HG03342 (cell line): Measurements from ENCODE around the gene TSPAN17.

Experiments used
- ATAC-seq: cut with Tn5 transposase; IDR thresholded peaks from one replicate; pipeline ENCODE4 v1.9.1; 2021; ENCODE audit warnings: mild to moderate bottlenecking, moderate library complexity; ENCODE audit not compliant: unreplicated experiment

Gene TSPAN17

GRCh38 chr5:176658817-176659511 lies 11.7 kb downstream of the TSPAN17 start:
- peak; percentile 43 for ATAC-seq

GRCh38 chr5:176659512-176659839 lies 12.2 kb downstream of the TSPAN17 start:
- ATAC-seq: no peak

DNA sequence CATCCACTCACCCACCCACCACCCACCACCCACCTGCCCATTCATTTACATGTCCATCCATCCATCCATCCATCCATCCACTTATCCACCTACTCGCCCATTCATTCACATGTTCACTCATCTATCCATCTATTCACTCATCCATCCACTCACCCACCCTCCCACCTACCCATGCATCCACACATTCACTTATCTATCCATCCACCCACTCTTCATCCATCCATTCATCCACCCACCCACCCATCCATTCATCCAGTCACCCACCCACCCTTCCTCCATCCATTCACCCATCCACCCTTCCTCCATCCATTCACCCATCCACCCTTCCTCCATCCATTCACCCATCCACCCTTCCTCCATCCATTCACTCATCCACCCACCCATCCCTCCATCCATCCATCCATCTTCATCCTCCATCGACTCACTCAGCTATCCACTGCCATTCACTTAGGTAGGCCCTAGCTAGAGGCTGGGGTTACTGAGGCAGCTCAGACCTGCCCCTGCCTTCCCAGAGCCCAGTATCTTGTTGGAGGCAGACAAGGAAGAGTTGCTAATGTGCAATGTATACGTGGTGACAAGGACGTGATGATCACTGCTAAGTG lies 12.7 kb downstream of the TSPAN17 start:
- no peak for ATAC-seq

DNA sequence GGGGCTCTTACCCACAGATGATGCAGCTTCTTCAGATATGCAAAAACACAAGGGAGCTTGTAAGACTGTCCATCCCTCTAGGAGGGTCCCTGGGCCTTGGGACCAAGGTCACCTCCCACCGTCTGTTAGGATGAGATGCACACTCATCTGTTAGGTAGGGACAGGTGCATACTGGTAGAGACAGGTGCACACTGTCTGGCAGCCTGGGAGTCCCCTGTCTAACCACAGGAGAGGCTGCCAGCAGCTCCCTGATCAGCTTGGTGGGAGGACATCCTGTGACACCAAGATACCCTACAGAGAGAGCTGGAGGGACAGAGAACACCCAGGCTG lies 13.2 kb downstream of the TSPAN17 start:
- ATAC-seq: peak; percentile 26

DNA sequence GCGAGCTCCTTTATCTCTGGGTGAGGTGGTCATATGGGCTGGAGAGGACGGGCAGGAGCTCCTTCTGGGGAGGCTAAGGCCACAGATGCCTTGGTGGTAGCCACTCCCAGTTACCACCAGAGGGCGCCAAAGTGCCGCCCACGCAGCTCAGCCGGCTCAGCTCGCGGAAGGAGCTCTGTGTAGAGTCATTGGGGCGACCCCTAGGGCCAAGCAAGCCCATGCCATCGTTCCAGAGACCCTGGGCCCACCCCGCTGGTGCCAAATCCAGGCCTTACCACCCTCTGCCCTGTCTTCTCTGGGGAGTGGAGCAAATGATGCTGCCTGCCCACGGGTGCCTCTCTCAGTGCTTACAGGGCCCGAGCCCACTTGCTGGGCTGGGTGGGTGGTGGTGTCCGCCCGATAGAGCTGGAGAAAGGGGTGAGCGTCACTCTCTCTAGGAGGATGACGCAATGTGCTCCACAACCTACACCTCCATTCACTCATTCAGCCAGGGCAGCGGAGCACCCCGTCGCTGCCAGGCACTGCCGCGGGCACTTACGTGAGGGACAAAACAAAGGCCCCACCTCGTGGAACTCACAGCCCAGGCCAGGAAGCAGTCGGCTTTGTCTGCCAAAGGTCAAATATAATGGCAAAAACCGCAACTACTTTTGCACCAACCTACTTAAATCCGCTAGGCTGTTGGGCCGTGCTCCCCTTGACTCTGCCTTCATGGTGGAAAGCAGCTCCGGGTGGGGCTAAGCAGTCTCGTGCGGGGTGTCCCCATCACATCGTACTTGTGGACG lies 13.8 kb downstream of the TSPAN17 start:
- ATAC-seq: peak; percentile 72

DNA sequence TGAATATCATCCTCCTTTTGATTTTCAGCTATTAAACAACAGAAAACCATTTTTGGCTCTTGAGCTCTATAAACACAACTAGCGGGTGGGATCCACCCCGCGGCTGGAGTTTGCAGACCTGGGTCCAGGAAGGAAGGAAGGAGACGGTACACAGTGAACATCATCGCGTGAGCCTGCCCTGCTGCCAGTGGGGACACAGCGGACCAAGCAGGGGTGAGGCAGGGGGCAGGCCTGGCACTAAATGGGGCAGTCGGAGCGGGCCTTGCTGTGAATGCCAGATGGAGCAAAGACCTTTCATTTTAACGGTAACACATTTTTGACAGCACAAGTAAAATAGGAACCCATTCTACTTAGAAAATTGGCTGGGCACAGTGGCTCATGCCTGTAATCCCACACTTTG lies 14.4 kb downstream of the TSPAN17 start:
- ATAC-seq: no peak

DNA sequence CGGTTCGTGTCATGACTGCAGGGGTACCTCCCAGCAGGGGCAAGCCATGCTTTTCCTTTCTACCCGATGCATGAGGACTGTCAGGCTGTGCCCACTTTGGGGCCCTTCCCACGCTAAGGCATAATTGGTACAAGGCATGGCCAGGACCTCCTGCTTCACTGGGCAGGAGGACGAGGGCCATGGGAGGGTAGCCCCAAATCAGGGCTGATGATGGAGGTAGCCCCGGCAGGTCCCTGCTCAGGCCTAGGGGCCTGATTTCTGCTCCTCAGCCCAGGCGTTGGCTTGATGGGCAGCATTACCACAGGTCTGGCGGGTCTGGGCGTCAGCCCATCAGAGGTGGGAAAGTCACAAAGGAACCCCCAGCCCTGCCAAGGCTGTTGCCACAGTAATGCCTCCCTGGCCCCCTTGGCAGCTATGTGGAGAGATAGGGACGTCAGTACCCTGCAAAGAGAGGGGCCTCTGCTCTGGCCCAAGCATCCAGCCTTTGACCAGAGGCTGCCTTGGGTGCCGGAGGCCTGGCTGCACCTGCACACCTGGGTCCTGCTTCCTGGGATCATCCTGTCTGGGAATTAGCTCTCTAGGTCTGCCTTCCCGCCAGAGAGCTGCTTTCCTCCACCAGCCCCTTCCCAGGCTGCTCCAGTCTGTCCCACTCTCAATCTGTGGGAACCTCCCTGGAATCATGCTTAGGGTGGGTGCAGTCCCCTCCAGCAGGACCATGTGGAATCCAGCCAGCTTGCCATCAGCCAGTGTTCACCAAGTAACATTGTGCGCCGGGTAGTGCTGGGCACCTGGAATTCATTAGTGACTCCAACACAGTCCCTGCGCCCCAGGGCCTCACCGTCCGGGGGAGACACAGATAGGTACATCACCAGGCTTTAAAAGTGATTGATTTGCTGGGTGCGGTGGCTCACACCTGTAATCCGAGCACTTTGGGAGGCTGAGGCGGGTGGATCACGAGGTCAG lies 15.4 kb downstream of the TSPAN17 start:
- no peak for ATAC-seq

- no peak for ATAC-seq
These were observed 16.3 kb downstream of the TSPAN17 start for GRCh38 chr5:176663566-176663965.

DNA sequence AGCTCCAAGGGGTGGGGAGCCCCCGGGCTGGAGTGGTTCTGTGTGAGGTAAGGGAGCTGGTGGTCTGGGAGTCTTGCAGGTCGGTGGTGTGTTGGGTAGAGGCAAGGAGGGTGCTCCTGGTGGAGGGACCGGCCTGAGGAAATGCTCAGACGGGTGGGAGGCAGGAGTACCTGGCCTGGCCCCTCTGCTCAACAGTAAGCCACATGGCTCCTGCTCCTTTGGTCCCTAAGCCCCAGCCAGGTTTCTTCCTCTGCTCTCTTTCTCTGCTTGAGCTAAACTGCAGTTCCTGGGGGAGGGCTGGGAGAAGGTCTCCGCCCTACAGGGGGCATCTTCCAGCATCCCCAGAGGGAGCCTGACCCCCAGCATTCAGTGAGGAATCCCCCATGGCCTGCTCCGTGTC lies 17.2 kb downstream of the TSPAN17 start:
- no peak for ATAC-seq

DNA sequence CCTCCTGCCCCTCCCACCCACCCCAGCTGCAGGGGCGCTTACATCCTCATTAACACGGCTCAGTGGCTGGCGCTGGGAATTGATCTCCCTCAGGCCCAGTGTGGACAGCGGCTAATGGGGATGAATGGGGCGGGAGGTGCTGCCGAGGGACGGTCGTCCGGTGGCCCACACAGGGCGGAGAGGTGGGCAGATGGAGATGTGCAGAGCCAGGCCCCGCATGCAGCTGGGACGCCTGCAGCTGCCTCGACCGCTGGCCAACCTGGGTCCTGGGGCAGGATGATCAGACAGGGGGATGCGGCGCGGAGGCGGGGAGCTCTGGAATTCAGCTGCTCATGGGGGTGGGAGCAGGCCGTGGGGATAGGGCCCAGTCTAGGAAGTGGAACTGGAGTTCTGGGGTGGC lies 17.6 kb downstream of the TSPAN17 start:
- ATAC-seq: no peak

GRCh38 chr5:176665517-176665916 lies 18.2 kb downstream of the TSPAN17 start:
- no peak for ATAC-seq

DNA sequence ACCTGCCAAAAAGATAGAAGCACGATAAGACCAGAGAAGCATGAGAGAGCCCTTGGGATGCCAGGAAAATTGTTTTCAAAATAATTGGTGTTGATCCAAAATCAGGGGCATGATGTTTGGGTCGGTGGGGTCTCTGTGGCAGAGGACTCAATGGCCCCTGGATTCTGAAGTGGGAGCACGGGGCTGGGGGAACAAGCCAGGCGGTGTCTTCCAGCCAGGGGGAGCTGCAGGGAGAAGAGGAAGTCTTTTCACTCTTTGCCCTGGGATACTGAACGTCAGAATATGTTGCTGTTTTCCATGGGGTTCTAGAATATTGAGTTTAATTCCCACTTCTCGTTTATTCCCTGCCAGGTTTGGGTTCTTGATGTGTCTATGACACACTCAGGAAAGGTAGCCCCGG lies 20.4 kb downstream of the TSPAN17 start:
- no peak for ATAC-seq

DNA sequence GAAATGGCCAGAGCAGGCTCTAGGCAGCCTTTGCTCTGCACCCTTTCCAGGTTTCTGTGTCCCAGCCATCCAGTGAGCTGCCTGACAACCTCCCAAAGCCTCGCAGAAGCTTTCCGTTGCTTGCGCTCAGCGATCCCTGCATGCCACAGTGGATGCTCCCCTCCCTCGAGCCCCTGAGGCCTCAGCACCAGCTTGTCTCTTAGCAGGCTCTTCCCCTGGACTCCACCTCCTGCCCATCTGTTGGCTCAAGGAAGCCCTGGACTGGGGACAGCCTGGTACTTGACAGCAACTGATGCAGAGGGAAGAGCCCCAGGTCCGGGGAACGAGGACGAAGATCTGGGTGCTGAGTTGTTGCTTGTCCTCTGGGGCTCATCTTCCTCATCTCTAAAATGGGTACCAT lies 23.2 kb downstream of the TSPAN17 start:
- ATAC-seq: no peak

GRCh38 chr5:176671399-176671798 lies 24.1 kb downstream of the TSPAN17 start:
- no peak for ATAC-seq

DNA sequence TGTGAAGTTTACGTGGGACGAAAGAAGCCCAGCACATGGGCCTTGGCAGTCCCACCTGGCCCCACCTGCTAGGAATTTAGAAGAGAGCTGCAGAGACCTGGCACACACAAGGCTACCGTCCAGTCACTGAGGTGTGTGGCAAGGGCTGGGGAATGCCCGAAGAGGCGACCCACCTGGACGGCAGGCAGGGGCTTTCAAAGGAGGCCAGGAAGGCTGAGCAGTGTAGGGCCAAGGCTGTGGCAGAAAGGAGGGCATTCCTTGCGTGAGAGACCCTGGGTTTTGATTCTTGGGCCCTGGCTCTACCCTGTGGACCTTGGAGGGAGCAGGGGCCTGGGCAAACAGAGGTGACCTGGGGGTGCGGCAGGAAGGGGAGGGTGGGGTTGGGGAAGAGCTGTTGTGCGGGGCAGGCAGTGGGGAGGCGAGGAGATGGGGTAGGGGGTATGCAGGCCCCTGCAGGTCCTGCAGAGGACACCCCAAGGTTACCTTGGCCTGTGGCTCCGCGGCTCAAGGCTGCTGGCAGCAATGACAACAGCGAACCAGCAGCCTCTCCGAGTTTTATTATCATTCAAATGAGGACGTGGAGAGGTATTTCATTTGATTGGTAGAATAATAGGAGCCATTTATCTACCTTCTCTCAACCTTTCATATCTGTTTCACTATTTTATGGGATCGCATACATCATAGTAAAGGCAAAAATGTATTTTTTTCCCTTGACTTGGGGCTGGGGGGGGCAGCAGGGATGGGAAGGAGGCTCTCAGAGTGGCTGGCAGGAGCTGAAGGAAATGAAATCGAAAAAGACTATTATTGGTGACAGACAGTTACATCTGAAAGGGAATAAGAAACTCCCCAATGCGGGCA lies 24.8 kb downstream of the TSPAN17 start:
- ATAC-seq: no peak

DNA sequence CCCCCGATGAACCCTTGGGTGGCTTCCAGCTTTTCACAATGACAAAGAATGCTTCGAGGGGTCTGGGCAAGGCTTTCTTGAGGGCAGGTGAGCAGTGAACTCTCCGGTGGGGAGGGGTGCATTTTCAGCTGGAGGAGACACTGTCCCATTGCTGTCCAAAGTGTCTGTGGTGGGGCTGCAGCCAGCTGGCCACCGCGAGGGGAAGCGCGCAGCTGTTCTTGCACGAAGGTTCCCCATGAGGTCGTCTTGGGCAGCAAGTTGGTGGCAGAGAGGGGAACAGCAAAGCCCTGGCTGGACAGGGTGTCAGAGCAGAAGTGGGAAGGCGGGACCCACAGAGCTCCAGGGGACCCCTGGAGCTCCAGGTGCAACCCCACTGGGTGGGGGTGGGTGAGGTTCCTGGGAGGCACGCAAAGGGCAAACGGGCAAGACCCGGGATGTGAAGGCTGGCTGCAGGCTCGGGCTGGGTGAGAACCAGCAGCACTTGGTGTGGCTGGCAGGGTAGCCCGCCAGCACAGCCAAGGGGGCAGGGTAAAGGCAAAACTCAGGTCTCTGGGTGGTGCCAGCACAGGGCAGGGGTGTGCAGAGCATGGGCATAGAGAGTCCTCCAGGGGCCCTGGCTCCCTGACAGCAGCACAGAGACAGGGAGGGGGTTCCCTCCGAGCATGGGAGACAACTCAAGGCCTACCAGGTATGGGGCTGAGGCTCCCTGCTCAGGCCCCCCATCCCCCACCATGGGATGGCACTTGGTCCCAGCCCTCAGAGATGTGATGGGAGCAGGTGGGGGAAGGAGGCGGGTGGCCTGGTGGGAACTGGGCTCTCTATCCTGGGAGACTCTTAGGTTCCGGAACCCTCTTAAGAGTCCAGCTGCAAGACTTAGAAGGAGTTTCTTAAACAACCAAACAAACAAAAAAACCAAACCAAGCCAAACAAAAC lies 26.6 kb downstream of the TSPAN17 start:
- no peak for ATAC-seq

DNA sequence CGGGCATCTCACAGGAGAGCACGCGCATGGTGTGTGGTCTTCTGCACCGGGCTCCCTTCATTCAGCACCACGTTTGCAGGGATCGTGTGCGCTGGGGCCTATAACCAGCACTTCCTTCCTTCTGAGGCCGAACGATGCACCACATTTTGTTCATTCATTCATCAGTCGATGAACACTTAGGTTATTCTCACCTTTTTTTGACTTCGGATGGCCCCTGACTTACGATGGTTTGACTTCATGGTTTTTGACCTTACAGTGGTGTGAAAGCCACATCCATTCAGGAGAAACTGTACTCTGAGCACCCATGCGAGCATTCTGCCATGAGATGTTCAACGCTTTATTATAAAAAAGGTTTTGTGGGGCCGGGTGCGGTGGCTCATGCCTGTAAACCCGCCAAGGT lies 27.5 kb downstream of the TSPAN17 start:
- no peak for ATAC-seq

- no peak for ATAC-seq
These were observed 28.5 kb downstream of the TSPAN17 start for GRCh38 chr5:176675676-176676360.

DNA sequence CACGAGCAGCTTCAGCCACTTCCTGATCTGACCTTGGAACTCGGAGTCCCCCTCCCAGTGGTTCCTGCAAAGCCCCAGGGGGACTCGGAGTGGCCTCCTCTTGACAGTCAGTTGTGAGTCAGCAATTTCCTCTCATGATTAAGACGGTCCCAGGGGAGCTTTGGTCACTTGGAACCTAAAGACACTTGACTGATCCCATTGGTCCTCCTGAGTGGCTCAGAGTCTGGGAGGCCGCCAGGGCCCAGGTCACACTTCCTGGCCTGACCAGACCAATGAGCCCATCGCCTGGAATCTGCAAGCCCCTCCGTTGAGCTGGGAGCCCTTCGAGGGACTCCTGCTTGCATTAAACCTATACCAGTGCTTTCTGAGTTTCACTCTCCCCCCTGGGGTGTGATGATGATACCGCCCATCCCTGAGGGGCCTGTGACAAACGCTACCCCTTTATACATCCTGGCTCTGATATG lies 29.1 kb downstream of the TSPAN17 start:
- peak; percentile 67 for ATAC-seq
